ENCODE data around the gene GKN2.
A peak's percentile ranks its signal among the peaks of the same experiment; 100 is the strongest.
"Not testable (repeated sequence)": the region's sequence is repeated elsewhere in the genome, so short reads cannot be mapped to it uniquely, and the experiment has no call there.

The GKN2 gene

GRCh38 chr2:68917034-68917718 lies 35.5 kb downstream of the GKN2 start:
- no peak for DNase-seq

- DNase-seq: no peak
Observed at GRCh38 chr2:68916226-68916625, 36.5 kb downstream of the GKN2 start.

GRCh38 chr2:68915393-68915792 lies 37.3 kb downstream of the GKN2 start:
- no peak for DNase-seq

DNA sequence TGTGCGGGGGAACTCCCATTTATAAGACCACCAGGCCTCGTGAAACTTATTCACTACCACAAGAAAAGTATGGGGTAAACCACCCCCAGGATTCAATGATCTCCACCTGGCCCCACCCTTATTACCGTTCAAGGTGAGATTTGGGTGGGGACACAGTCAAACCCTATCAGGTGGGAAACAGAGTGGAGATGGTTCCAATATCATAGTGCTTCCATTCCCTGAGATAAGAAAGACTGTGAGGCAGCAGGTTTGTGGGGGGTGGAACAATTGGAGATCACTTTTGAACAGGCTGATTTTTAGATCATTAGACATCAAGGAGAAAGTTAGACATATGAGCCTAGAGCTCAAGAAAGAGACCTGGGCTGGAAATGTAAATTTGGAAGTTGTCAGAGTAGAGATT lies 39.3 kb downstream of the GKN2 start:
- no peak for DNase-seq

- peak; percentile 19 for DNase-seq
Observed at GRCh38 chr2:68912732-68913131, 40.0 kb downstream of the GKN2 start.

- no peak for DNase-seq
Observed at GRCh38 chr2:68912111-68912510, 40.6 kb downstream of the GKN2 start.

DNA sequence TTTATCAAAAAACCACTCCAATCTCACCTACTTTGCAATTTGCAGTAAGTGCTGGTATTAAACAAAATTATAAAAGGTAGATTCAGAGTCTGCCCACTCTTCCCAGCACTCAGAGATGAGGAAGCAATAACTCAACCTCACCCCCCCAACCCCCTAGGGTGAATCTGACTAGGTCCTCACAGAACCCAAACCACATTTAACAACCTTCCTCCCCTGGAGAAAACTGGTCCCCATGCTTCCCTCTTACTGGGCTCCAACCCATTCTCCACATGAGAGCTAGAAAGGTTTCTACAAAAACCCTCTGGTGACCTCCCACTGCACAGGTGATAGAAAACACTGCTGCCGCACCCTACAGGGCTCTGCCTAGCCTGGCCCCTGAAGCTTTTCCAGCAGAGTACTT lies 41.0 kb downstream of the GKN2 start:
- DNase-seq: no peak

DNA sequence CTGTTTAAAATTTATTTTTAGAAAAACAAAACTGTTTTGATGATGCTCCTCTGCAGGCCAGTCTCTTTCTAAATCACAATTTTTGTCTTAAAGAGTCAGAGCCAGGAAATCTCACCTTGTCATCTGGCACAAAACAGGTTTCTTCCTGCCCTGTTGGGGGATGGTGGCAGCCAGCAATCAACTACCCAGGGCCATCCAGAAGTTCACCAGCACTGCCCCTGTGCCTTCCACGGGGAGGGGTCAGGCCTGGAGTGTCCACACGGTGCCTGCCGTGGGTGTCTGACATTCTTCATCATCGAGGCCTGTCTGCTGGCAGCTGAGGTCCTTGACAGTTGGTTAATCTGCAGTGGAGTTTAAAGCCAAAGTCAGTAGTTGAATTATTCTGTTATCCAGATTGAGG lies 41.4 kb downstream of the GKN2 start:
- no peak for DNase-seq

GRCh38 chr2:68909793-68910674 lies 42.7 kb downstream of the GKN2 start:
- peak; percentile 50 for DNase-seq

- peak; percentile 85 for DNase-seq
Observed at GRCh38 chr2:68908392-68908970, 44.2 kb downstream of the GKN2 start.

GRCh38 chr2:68907920-68908253 lies 44.8 kb downstream of the GKN2 start:
- no peak for DNase-seq

DNA sequence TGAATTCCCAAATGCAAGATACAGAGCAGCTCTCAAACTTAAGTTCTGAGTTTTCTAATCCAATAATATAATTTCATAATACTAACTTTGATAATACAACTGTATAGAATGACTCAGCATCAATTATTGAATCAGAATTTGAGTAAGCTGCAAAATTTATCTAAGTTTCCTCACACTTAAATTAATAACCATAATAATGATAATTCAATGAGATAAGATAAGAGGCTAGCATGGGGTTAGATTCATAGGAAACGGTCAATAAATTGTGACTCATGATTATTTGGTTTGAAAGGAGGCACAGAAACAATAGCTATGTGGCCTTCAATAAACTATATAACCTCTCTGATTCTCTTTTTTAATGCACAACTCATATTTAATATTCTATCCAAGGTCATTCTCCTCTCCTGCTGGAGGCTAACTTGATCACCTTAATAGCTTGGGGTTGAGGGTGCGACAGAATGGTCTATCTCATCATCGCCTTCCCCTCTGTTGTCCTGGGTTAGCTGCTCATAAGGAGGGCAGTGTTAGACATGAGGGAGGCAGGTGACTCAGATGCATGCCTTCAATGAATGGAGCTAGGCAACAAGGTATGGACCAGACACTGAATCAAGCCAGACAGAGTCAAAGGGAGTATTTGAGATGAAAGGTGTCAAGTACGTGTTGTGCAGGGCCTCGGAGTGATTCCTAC lies 45.3 kb downstream of the GKN2 start:
- no peak for DNase-seq

DNA sequence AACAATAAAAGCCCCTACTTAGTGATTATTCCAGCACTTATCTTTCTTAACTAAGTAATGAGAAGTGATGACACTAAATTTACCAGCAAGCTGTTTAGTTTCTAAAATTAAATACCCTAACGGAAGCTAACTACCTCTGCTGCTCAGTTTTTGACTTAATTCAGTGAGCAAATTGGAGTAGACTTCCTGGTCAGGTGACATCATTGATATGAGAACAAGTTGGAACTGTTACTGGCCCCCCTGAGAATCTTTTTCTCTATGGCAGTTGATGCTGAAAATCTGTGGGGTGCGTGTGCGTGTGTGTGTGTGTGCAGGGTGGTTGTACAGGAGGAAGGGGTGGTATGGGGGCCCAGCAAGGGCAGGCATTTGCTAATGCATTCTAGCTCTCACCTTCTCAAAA lies 46.0 kb downstream of the GKN2 start:
- DNase-seq: no peak

GRCh38 chr2:68905116-68905515 lies 47.6 kb downstream of the GKN2 start:
- no peak for DNase-seq

DNA sequence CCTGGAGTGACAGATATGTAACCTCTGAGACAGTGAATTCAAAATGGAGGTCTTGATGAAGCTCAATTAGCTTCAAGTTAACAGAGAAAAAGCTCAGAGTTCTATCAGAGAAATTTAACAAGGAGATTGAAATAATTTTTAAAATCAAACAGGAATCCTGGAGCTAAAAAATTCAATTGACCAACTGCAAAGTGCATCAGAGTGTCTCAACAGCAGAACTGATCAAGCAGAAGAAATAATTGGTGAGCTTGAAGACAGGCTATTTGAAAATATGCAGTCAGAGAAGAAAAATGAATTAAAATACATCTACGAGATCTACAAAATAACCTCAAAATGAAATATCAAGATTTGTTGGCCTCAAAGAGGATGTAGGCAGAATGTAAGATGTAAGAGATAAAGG lies 51.1 kb downstream of the GKN2 start:
- no peak for DNase-seq

DNA sequence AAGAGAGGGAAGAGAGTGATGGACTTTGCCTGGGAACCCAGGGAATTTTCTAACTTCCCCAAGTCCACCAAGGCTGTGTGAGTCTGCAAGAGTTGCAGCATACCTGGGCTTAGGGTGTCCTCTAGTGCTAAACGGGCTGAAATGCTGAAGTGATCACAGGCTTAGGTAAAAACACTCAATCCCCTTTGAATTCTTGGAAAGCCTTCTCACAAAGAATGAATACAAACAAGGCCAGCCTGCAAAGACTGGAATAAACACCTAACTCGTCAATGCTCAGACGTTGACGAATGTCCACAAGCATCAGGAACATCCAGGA lies 51.5 kb downstream of the GKN2 start:
- DNase-seq: no peak

DNA sequence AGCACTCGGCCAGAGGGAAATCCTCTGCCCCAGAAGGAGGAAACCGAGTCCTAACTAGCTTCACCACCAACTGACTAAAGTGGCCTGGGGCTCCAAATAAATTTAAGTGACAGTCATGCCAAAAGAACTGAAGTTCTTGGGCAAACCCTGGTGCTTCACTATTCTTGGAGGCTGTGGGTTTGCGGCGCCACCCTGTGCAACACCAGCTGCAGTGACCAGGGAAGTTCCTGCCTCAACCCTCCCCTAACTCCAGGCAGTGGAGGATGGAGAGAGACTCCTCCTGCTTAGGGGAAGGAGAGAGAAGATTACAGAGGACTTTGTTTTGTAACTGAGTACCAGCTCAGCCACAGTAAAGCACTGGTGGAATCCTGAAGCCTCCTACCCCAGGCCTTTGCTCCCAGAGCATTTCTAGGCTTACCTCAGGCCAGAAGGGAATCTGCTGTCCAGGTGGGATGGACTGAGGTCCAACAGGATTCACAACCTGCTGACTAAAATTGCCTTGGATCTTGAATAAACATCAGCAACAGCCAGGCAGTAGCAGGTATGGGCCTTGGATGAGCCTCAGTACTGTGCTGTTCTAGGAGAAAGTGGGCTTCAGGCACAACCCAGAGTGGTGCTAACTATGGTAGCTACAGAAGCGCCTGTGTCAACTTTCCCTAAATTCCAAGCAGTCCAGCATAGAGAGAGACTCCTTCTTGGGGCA lies 52.0 kb downstream of the GKN2 start:
- DNase-seq: no peak

DNA sequence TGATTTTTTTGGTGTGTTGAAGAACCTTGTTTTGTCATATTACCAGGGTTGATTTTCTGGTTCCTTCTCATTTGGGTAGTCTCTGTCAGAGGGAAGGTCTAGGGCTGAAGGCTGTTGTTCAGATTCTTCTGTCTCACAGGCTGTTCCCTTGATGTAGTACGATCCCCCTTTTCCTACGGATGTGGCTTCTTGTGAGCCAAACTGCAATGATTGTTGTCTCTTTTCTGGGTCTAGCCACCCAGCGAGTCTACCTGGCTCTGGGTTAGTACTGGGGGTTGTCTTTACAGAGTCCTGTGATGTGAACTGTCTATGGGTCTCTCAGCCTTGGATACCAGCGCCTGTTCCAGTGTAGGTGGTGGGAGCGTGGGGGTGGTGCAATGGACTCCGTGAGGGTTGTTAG lies 56.7 kb downstream of the GKN2 start:
- DNase-seq: not testable (repeated sequence)

All from stimulated activated naive CD4-positive, alpha-beta T cell treated with Interleukin-2 at 50 U/mL for 16 hours (primary cell).